K562 (cell line): ENCODE results near the gene PGGHG. TPM values are rescaled to one million over a fixed set of nuclear protein-coding genes. Genes with fewer than 3 reads are reported as not detected.

Source experiments
- CHD2 ChIP-seq: IDR thresholded peaks from 2 replicates; pipeline ENCODE4 v1.6.1; 2011; ENCODE audit warnings: low read depth, low read length
- HOXB6 ChIP-seq: fragments of 250-450 bp; sonication (Bioruptor Pico); IDR thresholded peaks from 2 replicates; pipeline ENCODE4 v1.5.1; 2022; ENCODE audit warnings: mild to moderate bottlenecking, borderline replicate concordance
- JUN ChIP-seq, 2 experiments: sonication (generic) in 1 of 2; formaldehyde crosslinking in 1 of 2; IDR thresholded peaks; 2 replicates each; pipeline versions ENCODE4 v1.6.1 to v1.8.0; 2012 to 2022; ENCODE audit warnings: borderline replicate concordance in 2 of 2, mild to moderate bottlenecking in 2 of 2, improper control_type of control experiment in 1 of 2, low read depth in 1 of 2, low read length in 1 of 2, missing genetic modification reagents in 1 of 2
- RNF2 ChIP-seq: sonication (generic); IDR thresholded peaks from 2 replicates; pipeline ENCODE4 v1.6.1; 2016
- SREBF1 ChIP-seq: fragments of 150-350 bp; IDR thresholded peaks from 2 replicates; pipeline ENCODE4 v1.6.1; 2014; ENCODE audit warnings: antibody characterized with exemption, low read depth, low read length, borderline replicate concordance
- SRF ChIP-seq, 2 experiments: fragments of 250-450, 450-650 bp in 1 of 2; sonication (Bioruptor Pico) in 1 of 2; sonication (generic) in 1 of 2; formaldehyde crosslinking; IDR thresholded peaks; 2 replicates each; pipeline versions ENCODE4 v1.5.0 to v1.5.1; 2020 to 2022; ENCODE audit warnings: mild to moderate bottlenecking in 1 of 2, missing genetic modification reagents in 1 of 2
- XRCC3 ChIP-seq: fragments of 450-650 bp; IDR thresholded peaks from 2 replicates; pipeline ENCODE4 v1.6.1; 2017; ENCODE audit warnings: mild to moderate bottlenecking, moderate library complexity
- ZEB2 ChIP-seq: fragments of 450-650 bp; IDR thresholded peaks from 2 replicates; pipeline ENCODE4 v1.6.1; 2016
- ZNF174 ChIP-seq: fragments of 250-450 bp; sonication (Bioruptor Pico); IDR thresholded peaks from 2 replicates; pipeline ENCODE4 v1.4.0; 2020; ENCODE audit warnings: mild to moderate bottlenecking
- polyA plus RNA-seq, 8 experiments: library from polyadenylated mRNA; depleted of rRNA in 4 of 8; stranded (reverse) in 5 of 8; unstranded in 3 of 8; fragments of >200 nt; fragmentation: Nextera tagmentation in 2 of 8; fragmentation: Illumina TruSeq in 1 of 8; extraction: Ambion mirVana in 2 of 8; extraction: Trizol in 1 of 8; gene quantifications; 2 replicates each; pipeline versions ENCODE4 v1.2.1 to v1.2.3, GENCODE V29; 2011 to 2014; ENCODE audit warnings: inconsistent platforms in 1 of 8, missing spikeins in 1 of 8
- total RNA-seq, 7 experiments: library from RNA; depleted of rRNA in 6 of 7; stranded (reverse); fragments of >200 nt in 6 of 7; fragmentation: Illumina TruSeq in 2 of 7; extraction: Trizol in 2 of 7; gene quantifications; 2 replicates each; pipeline versions ENCODE4 v1.2.1 to v1.2.3, GENCODE V29; 2011 to 2021; ENCODE audit warnings: low replicate concordance in 1 of 7
- TF ChIP-seq, protein P1 (sequence below): fragments of 450-650 bp; formaldehyde crosslinking; IDR thresholded peaks from 2 replicates; pipeline ENCODE4 v1.4.0; 2020; ENCODE audit warnings: mild to moderate bottlenecking, moderate library complexity
- TF ChIP-seq, protein P2 (sequence below), 2 experiments: fragments of 150-350 bp in 1 of 2; IDR thresholded peaks; 2 replicates each; pipeline ENCODE4 v1.6.1; 2012 to 2016; ENCODE audit warnings: low read depth in 2 of 2, low read length in 2 of 2, mild to moderate bottlenecking in 1 of 2, moderate library complexity in 1 of 2
- TF ChIP-seq, protein P3 (sequence below): fragments of 250-450 bp; sonication (Bioruptor Pico); IDR thresholded peaks from 2 replicates; pipeline ENCODE4 v1.8.0; 2021; ENCODE audit warnings: mild to moderate bottlenecking, moderate library complexity
- TF ChIP-seq, protein P4 (sequence below): sonication (generic); formaldehyde crosslinking; IDR thresholded peaks from 2 replicates; pipeline ENCODE4 v1.8.1; 2023; ENCODE audit warnings: mild to moderate bottlenecking, missing genetic modification reagents, moderate library complexity
- TF ChIP-seq, protein P5 (sequence below): fragments of 200-800 bp; sonication (Bioruptor generic); IDR thresholded peaks from 2 replicates; pipeline ENCODE4 v1.6.1; 2017; ENCODE audit warnings: missing genetic modification characterization, missing compliant biosample characterization
- TF ChIP-seq, protein P6 (sequence below): IDR thresholded peaks from 2 replicates; pipeline ENCODE4 v1.6.1; 2012; ENCODE audit warnings: low read depth, low read length, improper control_type of control experiment, borderline replicate concordance

Gene PGGHG
- total and polyA plus RNA-seq, 9 of the 15 experiments (the other 6 are each of a cell fraction or from before 2014, with no cell fraction given) = 0.38 to 85.1 (median 18.1) TPM

DNA sequence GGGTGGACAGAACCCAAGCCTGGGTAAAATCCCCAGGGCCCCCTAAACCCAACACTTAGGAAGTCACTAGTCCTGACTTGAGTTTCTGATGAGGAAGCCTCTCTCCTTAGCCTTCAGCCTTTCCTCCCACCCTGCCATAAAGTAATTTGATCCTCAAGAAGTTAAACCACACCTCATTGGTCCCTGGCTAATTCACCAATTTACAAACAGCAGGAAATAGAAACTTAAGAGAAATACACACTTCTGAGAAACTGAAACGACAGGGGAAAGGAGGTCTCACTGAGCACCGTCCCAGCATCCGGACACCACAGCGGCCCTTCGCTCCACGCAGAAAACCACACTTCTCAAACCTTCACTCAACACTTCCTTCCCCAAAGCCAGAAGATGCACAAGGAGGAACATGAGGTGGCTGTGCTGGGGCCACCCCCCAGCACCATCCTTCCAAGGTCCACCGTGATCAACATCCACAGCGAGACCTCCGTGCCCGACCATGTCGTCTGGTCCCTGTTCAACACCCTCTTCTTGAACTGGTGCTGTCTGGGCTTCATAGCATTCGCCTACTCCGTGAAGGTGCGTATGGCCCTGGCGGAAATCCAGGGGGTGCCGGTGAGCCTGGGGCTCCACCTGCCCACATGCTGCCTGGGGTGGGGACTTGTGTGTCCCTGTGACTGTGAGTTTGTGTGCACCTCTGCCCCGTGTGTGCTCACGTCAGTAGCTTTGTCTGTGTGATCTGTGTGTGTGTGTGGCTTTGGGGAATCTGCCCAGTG lies 25.0 kb downstream of the PGGHG start, which contains the start of gene IFITM1 (continued):
- TF ChIP-seq, protein P1, sequence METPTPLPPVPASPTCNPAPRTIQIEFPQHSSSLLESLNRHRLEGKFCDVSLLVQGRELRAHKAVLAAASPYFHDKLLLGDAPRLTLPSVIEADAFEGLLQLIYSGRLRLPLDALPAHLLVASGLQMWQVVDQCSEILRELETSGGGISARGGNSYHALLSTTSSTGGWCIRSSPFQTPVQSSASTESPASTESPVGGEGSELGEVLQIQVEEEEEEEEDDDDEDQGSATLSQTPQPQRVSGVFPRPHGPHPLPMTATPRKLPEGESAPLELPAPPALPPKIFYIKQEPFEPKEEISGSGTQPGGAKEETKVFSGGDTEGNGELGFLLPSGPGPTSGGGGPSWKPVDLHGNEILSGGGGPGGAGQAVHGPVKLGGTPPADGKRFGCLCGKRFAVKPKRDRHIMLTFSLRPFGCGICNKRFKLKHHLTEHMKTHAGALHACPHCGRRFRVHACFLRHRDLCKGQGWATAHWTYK (CRISPR knock-in tag) = peak; percentile 73
- TF ChIP-seq, protein P2, sequence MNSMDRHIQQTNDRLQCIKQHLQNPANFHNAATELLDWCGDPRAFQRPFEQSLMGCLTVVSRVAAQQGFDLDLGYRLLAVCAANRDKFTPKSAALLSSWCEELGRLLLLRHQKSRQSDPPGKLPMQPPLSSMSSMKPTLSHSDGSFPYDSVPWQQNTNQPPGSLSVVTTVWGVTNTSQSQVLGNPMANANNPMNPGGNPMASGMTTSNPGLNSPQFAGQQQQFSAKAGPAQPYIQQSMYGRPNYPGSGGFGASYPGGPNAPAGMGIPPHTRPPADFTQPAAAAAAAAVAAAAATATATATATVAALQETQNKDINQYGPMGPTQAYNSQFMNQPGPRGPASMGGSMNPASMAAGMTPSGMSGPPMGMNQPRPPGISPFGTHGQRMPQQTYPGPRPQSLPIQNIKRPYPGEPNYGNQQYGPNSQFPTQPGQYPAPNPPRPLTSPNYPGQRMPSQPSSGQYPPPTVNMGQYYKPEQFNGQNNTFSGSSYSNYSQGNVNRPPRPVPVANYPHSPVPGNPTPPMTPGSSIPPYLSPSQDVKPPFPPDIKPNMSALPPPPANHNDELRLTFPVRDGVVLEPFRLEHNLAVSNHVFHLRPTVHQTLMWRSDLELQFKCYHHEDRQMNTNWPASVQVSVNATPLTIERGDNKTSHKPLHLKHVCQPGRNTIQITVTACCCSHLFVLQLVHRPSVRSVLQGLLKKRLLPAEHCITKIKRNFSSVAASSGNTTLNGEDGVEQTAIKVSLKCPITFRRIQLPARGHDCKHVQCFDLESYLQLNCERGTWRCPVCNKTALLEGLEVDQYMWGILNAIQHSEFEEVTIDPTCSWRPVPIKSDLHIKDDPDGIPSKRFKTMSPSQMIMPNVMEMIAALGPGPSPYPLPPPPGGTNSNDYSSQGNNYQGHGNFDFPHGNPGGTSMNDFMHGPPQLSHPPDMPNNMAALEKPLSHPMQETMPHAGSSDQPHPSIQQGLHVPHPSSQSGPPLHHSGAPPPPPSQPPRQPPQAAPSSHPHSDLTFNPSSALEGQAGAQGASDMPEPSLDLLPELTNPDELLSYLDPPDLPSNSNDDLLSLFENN (IDR thresholded peaks at IDR 0.05; ENCODE audit: low read depth in 2 of 2, low read length in 2 of 2) = no peak
- TF ChIP-seq, protein P3, sequence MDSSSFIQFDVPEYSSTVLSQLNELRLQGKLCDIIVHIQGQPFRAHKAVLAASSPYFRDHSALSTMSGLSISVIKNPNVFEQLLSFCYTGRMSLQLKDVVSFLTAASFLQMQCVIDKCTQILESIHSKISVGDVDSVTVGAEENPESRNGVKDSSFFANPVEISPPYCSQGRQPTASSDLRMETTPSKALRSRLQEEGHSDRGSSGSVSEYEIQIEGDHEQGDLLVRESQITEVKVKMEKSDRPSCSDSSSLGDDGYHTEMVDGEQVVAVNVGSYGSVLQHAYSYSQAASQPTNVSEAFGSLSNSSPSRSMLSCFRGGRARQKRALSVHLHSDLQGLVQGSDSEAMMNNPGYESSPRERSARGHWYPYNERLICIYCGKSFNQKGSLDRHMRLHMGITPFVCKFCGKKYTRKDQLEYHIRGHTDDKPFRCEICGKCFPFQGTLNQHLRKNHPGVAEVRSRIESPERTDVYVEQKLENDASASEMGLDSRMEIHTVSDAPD (CRISPR knock-in tag) = no peak
- no peak for TF ChIP-seq ZNF174 (CRISPR knock-in tag)
- TF ChIP-seq, protein P4, sequence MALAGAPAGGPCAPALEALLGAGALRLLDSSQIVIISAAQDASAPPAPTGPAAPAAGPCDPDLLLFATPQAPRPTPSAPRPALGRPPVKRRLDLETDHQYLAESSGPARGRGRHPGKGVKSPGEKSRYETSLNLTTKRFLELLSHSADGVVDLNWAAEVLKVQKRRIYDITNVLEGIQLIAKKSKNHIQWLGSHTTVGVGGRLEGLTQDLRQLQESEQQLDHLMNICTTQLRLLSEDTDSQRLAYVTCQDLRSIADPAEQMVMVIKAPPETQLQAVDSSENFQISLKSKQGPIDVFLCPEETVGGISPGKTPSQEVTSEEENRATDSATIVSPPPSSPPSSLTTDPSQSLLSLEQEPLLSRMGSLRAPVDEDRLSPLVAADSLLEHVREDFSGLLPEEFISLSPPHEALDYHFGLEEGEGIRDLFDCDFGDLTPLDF (CRISPR knock-in tag) = no peak
- TF ChIP-seq RNF2 = 0 out of 2 replicates have a peak, but pooled peaks have one; percentile 23
- peak; percentile 64; the same call in 1 of the 2 replicates for TF ChIP-seq ZEB2
- TF ChIP-seq, protein P5, sequence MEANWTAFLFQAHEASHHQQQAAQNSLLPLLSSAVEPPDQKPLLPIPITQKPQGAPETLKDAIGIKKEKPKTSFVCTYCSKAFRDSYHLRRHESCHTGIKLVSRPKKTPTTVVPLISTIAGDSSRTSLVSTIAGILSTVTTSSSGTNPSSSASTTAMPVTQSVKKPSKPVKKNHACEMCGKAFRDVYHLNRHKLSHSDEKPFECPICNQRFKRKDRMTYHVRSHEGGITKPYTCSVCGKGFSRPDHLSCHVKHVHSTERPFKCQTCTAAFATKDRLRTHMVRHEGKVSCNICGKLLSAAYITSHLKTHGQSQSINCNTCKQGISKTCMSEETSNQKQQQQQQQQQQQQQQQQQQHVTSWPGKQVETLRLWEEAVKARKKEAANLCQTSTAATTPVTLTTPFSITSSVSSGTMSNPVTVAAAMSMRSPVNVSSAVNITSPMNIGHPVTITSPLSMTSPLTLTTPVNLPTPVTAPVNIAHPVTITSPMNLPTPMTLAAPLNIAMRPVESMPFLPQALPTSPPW (CRISPR knock-in tag) = peak; percentile 48
- TF ChIP-seq SRF (CRISPR knock-in tag; IDR thresholded peaks at IDR 0.05) = no peak; a peak in 1 of 4 replicates
- no peak for TF ChIP-seq SREBF1
- no peak for TF ChIP-seq HOXB6 (CRISPR knock-in tag)
- no peak for TF ChIP-seq XRCC3
- TF ChIP-seq CHD2 = peak; percentile 16; the same call in 1 of the 2 replicates
- TF ChIP-seq, protein P6, sequence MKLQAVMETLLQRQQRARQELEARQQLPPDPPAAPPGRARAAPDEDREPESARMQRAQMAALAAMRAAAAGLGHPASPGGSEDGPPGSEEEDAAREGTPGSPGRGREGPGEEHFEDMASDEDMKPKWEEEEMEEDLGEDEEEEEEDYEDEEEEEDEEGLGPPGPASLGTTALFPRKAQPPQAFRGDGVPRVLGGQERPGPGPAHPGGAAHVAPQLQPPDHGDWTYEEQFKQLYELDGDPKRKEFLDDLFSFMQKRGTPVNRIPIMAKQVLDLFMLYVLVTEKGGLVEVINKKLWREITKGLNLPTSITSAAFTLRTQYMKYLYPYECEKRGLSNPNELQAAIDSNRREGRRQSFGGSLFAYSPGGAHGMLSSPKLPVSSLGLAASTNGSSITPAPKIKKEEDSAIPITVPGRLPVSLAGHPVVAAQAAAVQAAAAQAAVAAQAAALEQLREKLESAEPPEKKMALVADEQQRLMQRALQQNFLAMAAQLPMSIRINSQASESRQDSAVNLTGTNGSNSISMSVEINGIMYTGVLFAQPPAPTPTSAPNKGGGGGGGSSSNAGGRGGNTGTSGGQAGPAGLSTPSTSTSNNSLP = no peak
- no peak for TF ChIP-seq JUN (IDR thresholded peaks at IDR 0.05; ENCODE audit: borderline replicate concordance, low read depth, low read length)
- no peak for TF ChIP-seq JUN (CRISPR knock-in tag; IDR thresholded peaks at IDR 0.05; ENCODE audit: borderline replicate concordance)
